HFFc6 (cell line): ENCODE results near the gene ARPIN. TPM values are rescaled to one million over a fixed set of nuclear protein-coding genes. Genes with fewer than 3 reads are reported as not detected.

ENCODE experiments used
- DNase-seq: peaks from one replicate; pipeline ENCODE4 v3.0.0-alpha.2; 2018
- H3K27ac Mint-ChIP-seq: 2 replicates; pipeline ENCODE4 v1.8.0; 2020; ENCODE audit warnings: mild to moderate bottlenecking, mixed read lengths
- H3K27me3 Mint-ChIP-seq: 2 replicates; pipeline ENCODE4 v1.8.0; 2021; ENCODE audit warnings: mild to moderate bottlenecking, moderate library complexity, mixed read lengths; ENCODE audit not compliant: insufficient read depth
- H3K36me3 Mint-ChIP-seq: 2 replicates; pipeline ENCODE4 v1.8.0; 2021; ENCODE audit warnings: low read depth, mixed read lengths
- H3K4me1 Mint-ChIP-seq: 2 replicates; pipeline ENCODE4 v1.8.0; 2020; ENCODE audit warnings: low read depth, mixed read lengths
- H3K4me3 Mint-ChIP-seq: 2 replicates; pipeline ENCODE4 v1.8.0; 2020; ENCODE audit warnings: mild to moderate bottlenecking, moderate library complexity, mixed read lengths
- H3K9me3 Mint-ChIP-seq: 2 replicates; pipeline ENCODE4 v1.8.0; 2020; ENCODE audit warnings: mild to moderate bottlenecking, mixed read lengths
- total RNA-seq, 6 experiments: library from RNA; stranded (reverse); fragmentation: NEBNext Ultra II Directional; extraction: Animal tissue kit (Norgen Biotek cat#: 25700); gene quantifications; 2 replicates in 1 of 6; 3 replicates in 5 of 6; pipeline ENCODE4 v1.2.3, GENCODE V29; 2021
- TF ChIP-seq, protein P1 (sequence below): fragments of 200-600 bp; sonication (generic); IDR thresholded peaks from 2 replicates; pipeline ENCODE4 v1.5.0; 2021; ENCODE audit warnings: antibody characterized with exemption, mild to moderate bottlenecking

Gene ARPIN
- total RNA-seq, 6 experiments from 2014 or later, result 5.8 to 11.8 (median 10.9) TPM

DNA sequence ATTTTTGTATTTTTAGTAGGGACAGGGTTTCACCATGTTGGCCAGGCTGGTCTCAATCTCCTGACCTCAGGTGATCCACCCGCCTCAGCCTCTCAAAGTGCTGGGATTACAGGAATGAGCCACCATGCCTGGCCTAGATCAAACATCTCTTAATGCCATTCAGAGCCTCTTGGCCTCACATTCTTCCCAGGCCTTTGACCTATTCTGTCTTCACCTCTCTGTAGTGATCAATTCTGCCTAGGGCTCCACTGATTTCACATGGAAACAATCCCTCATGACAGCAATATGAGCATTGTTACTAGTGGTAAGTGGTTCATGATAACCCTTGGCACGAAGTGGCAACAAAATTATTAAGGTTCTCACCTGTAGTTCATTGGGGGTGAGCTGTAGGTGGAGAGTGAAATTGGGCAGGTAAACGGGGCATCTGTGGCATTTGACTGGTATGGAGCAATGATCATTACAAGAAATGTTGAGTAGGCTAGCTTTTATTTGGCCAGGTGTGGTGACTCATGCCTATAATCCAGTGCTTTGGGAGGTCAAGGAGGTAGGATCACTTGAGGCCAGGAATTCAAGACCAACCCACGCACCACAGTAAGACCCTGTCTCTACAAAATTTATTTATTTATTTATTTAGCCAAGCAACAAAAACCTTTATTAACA, 4.8 kb upstream of the ARPIN start:
- Mint-ChIP-seq H3K4me1 (peaks cover 20% of the 10 kb centered on the region), H3K27me3 (no peaks in the 10 kb centered on the region; the same call in none of the 2 replicates), H3K9me3 (no peaks in the 10 kb centered on the region), H3K27ac (no peak overlapping the region), H3K4me3 (no peak overlapping the region), H3K36me3 (no peaks in the 10 kb centered on the region)
- no peak for DNase-seq
- TF ChIP-seq, protein P1, sequence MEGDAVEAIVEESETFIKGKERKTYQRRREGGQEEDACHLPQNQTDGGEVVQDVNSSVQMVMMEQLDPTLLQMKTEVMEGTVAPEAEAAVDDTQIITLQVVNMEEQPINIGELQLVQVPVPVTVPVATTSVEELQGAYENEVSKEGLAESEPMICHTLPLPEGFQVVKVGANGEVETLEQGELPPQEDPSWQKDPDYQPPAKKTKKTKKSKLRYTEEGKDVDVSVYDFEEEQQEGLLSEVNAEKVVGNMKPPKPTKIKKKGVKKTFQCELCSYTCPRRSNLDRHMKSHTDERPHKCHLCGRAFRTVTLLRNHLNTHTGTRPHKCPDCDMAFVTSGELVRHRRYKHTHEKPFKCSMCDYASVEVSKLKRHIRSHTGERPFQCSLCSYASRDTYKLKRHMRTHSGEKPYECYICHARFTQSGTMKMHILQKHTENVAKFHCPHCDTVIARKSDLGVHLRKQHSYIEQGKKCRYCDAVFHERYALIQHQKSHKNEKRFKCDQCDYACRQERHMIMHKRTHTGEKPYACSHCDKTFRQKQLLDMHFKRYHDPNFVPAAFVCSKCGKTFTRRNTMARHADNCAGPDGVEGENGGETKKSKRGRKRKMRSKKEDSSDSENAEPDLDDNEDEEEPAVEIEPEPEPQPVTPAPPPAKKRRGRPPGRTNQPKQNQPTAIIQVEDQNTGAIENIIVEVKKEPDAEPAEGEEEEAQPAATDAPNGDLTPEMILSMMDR, result no peak

- Mint-ChIP-seq H3K4me1 (peaks cover 26% of the 10 kb centered on the region), H3K4me3 (no peak overlapping the region), H3K27ac (no peak overlapping the region), H3K27me3 (peaks cover 3% of the 10 kb centered on the region), H3K9me3 (no peaks in the 10 kb centered on the region), H3K36me3 (no peaks in the 10 kb centered on the region)
- TF ChIP-seq, protein P1, result no peak
- DNase-seq, result no peak
These were observed 3.9 kb upstream of the ARPIN start for GRCh38 chr15:89916660-89917059.

DNA sequence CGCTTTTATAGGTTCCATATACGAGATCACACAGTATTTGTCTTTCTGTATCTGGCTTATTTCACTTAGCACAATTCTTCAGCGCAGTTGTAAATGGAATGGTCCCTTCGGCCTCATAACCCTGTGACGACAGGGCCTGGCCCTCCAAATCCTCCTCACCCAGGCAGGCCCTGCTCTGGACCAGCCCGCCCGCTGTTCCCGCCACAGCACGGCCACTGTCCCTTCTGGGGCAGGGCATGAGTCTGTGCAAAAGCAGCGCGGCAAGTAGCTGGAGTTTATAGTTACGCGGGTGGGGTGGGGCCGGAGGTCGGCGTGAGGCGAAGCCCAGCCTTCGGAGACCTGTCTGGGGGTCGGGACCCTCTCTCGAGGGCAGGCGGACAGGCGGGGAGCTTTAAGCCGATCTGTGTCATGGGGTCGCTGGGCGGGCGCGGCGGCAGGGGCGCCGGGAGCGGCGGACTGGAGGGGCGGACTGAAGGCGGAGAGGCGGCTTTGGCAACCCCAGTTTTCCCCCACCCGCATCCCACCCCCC, 543 bp downstream of the ARPIN start:
- Mint-ChIP-seq H3K27me3 (peaks cover 3% of the 10 kb centered on the region; the same call in 1 of the 2 replicates), H3K4me3 (peak overlapping the region; percentile 92), H3K27ac (peak overlapping the region; percentile 69), H3K9me3 (no peaks in the 10 kb centered on the region), H3K36me3 (no peaks in the 10 kb centered on the region), H3K4me1 (peaks cover 33% of the 10 kb centered on the region)
- TF ChIP-seq, protein P1, result no peak
- no peak for DNase-seq

DNA sequence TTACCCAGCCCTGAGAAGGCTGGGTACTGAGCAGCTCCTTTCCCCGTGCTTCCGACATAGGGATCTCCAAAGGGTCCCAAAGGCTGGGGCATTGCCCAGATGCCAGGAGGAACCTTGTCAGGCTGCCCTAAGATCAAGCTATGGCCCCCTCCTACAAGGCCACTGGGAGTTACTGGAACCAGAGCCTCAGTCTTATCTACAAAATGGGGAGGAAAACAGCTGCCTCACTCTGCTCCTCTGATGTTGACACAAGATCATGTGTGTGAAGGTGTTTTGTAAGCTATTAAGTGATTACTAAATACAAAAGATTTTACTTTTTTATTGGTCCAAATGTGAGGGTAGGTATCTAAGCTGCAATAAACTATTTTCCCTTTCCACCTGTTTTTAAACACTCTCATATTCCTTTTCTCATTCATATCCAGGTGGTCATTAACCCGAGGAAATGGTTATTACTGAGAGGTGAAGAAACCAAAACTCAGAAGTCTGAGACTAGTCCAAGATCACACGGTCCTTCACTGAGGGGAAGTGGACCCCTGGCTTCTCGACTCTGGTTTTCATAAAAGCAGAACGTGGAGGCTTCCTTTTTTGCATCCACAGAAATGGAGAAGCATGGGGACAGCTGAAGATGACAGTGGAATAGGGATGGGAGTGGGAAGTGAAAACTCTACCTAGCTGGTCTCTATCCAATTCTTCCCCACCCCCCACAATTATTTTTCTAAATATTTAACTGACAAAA, 1.7 kb downstream of the ARPIN start:
- peaks cover 26% of the 10 kb centered on the region for H3K4me1 Mint-ChIP-seq
- no peaks in the 10 kb centered on the region for H3K9me3 Mint-ChIP-seq
- H3K4me3 Mint-ChIP-seq, result peak overlapping the region; percentile 92; the same call in 1 of the 2 replicates
- TF ChIP-seq, protein P1, result no peak
- no peak for DNase-seq
- H3K27ac Mint-ChIP-seq, result no peak overlapping the region
- H3K36me3 Mint-ChIP-seq, result no peaks in the 10 kb centered on the region
- H3K27me3 Mint-ChIP-seq, result peaks cover 3% of the 10 kb centered on the region; the same call in 1 of the 2 replicates

- no peak for DNase-seq
- H3K9me3 Mint-ChIP-seq, result no peaks in the 10 kb centered on the region
- peaks cover 3% of the 10 kb centered on the region for H3K27me3 Mint-ChIP-seq
- TF ChIP-seq, protein P1, result no peak
- H3K36me3 Mint-ChIP-seq, result no peaks in the 10 kb centered on the region; the same call in 1 of the 2 replicates
- no peak overlapping the region for H3K4me3 Mint-ChIP-seq
- H3K27ac Mint-ChIP-seq, result no peak overlapping the region
- peaks cover 19% of the 10 kb centered on the region for H3K4me1 Mint-ChIP-seq
These were observed 3.1 kb downstream of the ARPIN start for GRCh38 chr15:89909611-89910010.
